ENCODE data around the gene C1QA. TPM values are rescaled to one million over a fixed set of nuclear protein-coding genes. Genes with fewer than 3 reads are reported as not detected.

Gene C1QA
- not detected for polyA plus RNA-seq (ENCODE audit: low read depth in 6 of 6)

DNA sequence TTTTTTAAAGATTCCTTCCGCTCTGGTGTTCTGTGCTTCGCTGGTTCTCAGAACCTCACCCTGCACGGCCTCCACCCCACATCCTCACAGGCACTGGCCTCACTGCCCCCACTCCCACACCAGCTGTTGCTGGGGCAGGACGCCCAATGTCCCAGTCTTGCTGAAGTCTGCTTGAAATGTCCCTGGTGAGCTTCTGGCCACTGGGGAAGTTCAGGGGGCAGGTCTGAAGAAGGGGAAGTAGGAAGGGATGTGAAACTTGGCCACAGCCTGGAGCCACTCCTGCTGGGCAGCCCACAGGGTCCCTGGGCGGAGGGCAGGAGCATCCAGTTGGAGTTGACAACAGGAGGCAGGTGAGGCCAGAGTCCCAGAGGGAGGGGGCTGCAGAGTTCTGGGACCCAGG is at the start of gene C1QA:
C1QA (plus strand) TSS at position 276 of the 400 bp plus-strand sequence. CDS start 989 bp downstream, outside the sequence.
- Mint-ChIP-seq H3K9me3 (peaks cover 0 to 1% (median 0%) of the 10 kb centered on the region in 7 donors), H3K4me3 (no peak within 1 kb of the TSS), H3K27me3 (peaks cover 26 to 33% (median 29%) of the 10 kb centered on the region in 3 donors), H3K36me3 (no peaks in the 10 kb centered on the region), H3K4me1 (no peaks in the 10 kb centered on the region), H3K27ac (no peak within 1 kb of the TSS)
- ATAC-seq (ENCODE audit: low read depth in 2 of 2), result no peak
- no peak for DNase-seq

- peaks cover 4 to 46% (median 27%) of the 10 kb centered on the region in 3 donors for H3K27me3 Mint-ChIP-seq
- ATAC-seq (ENCODE audit: low read depth in 2 of 2) (no peak), DNase-seq (no peak)
- peak overlapping the region in 1 of 6 donors; percentile 78 for H3K27ac Mint-ChIP-seq
- H3K9me3 Mint-ChIP-seq, result no peaks in the 10 kb centered on the region
- H3K4me3 Mint-ChIP-seq, result no peak overlapping the region
- H3K4me1 Mint-ChIP-seq, result no peaks in the 10 kb centered on the region
- no peaks in the 10 kb centered on the region for H3K36me3 Mint-ChIP-seq
Observed at GRCh38 chr1:22587247-22587646, 49.2 kb upstream of the C1QA start.

DNA sequence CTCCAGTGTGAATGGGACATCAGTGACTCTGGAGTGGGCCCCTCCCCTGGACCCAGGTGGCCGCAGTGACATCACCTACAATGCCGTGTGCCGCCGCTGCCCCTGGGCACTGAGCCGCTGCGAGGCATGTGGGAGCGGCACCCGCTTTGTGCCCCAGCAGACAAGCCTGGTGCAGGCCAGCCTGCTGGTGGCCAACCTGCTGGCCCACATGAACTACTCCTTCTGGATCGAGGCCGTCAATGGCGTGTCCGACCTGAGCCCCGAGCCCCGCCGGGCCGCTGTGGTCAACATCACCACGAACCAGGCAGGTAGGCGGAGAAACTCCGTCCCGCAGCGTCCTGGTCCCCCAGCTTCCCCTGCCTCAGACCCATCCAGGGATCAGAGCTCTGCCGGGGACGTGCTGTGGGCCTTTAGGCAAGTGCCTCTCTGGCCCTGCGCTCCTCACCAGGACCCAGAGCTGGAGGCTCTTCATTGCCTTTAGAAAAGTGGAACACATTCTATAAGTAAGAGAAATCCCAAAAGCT is 47.5 kb upstream of the C1QA start:
- Mint-ChIP-seq H3K4me1 (no peaks in the 10 kb centered on the region), H3K27me3 (peaks cover 4 to 57% (median 37%) of the 10 kb centered on the region in 3 donors), H3K27ac (no peak overlapping the region), H3K36me3 (no peaks in the 10 kb centered on the region), H3K4me3 (no peak overlapping the region), H3K9me3 (no peaks in the 10 kb centered on the region)
- no peak for DNase-seq
- no peak for ATAC-seq (ENCODE audit: low read depth in 2 of 2)

- DNase-seq, result no peak
- Mint-ChIP-seq H3K27ac (no peak overlapping the region), H3K27me3 (peaks cover 8 to 61% (median 51%) of the 10 kb centered on the region in 3 donors), H3K4me1 (no peaks in the 10 kb centered on the region), H3K4me3 (no peak overlapping the region), H3K9me3 (no peaks in the 10 kb centered on the region), H3K36me3 (no peaks in the 10 kb centered on the region)
- ATAC-seq (ENCODE audit: low read depth in 2 of 2), result no peak
Observed at GRCh38 chr1:22591576-22591975, 44.9 kb upstream of the C1QA start.

- Mint-ChIP-seq H3K4me1 (no peaks in the 10 kb centered on the region), H3K9me3 (no peaks in the 10 kb centered on the region), H3K27ac (no peak overlapping the region), H3K4me3 (peak overlapping the region in 1 of 8 donors; percentile 47), H3K36me3 (no peaks in the 10 kb centered on the region), H3K27me3 (peaks cover 6 to 58% (median 55%) of the 10 kb centered on the region in 3 donors)
- DNase-seq, result no peak
- ATAC-seq (ENCODE audit: low read depth in 2 of 2), result no peak
Observed at GRCh38 chr1:22592051-22592450, 44.4 kb upstream of the C1QA start.

GRCh38 chr1:22592919-22593790 is 43.3 kb upstream of the C1QA start:
- H3K9me3 Mint-ChIP-seq, result no peaks in the 10 kb centered on the region
- no peak overlapping the region for H3K4me3 Mint-ChIP-seq
- no peak for DNase-seq
- ATAC-seq (ENCODE audit: low read depth in 2 of 2), result no peak
- peaks cover 4 to 57% (median 52%) of the 10 kb centered on the region in 3 donors for H3K27me3 Mint-ChIP-seq
- no peaks in the 10 kb centered on the region for H3K36me3 Mint-ChIP-seq
- no peak overlapping the region for H3K27ac Mint-ChIP-seq
- no peaks in the 10 kb centered on the region for H3K4me1 Mint-ChIP-seq

GRCh38 chr1:22594396-22594795 is 42.0 kb upstream of the C1QA start:
- DNase-seq, result no peak
- H3K4me3 Mint-ChIP-seq, result no peak overlapping the region
- H3K9me3 Mint-ChIP-seq, result no peaks in the 10 kb centered on the region
- H3K27me3 Mint-ChIP-seq, result peaks cover 7 to 57% (median 52%) of the 10 kb centered on the region in 3 donors
- H3K4me1 Mint-ChIP-seq, result no peaks in the 10 kb centered on the region
- ATAC-seq (ENCODE audit: low read depth in 2 of 2), result no peak
- H3K36me3 Mint-ChIP-seq, result no peaks in the 10 kb centered on the region
- H3K27ac Mint-ChIP-seq, result no peak overlapping the region

- no peaks in the 10 kb centered on the region for H3K9me3 Mint-ChIP-seq
- no peaks in the 10 kb centered on the region for H3K36me3 Mint-ChIP-seq
- ATAC-seq (ENCODE audit: low read depth in 2 of 2), result no peak
- H3K27ac Mint-ChIP-seq, result no peak overlapping the region
- H3K4me3 Mint-ChIP-seq, result no peak overlapping the region
- peaks cover 7 to 52% (median 48%) of the 10 kb centered on the region in 3 donors for H3K27me3 Mint-ChIP-seq
- DNase-seq, result no peak
- H3K4me1 Mint-ChIP-seq, result no peaks in the 10 kb centered on the region
Observed at GRCh38 chr1:22595108-22595507, 41.3 kb upstream of the C1QA start.

DNA sequence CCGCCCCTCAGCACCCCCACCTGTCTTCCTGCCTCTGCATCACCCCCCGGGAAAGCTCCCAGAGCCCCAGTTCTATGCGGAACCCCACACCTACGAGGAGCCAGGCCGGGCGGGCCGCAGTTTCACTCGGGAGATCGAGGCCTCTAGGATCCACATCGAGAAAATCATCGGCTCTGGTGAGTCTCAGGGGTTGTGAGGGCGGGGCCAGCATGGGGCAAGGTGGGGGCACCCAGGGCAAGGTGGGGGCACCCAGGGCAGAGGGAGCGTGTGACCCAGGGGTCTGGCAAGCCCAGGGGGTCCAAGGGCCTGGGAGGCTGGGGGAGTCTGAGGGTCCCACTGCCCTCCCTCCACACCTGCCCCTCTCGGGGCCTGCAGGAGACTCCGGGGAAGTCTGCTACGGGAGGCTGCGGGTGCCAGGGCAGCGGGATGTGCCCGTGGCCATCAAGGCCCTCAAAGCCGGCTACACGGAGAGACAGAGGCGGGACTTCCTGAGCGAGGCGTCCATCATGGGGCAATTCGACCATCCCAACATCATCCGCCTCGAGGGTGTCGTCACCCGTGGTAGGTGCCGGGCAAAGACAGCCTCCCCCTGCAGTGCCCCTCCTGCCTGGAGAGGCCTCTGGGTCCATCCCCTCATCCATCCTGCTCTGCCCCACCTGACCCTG is 39.0 kb upstream of the C1QA start:
- Mint-ChIP-seq H3K4me1 (no peaks in the 10 kb centered on the region), H3K4me3 (no peak overlapping the region), H3K27ac (peak overlapping the region in 1 of 6 donors; percentile 53), H3K36me3 (no peaks in the 10 kb centered on the region), H3K9me3 (no peaks in the 10 kb centered on the region), H3K27me3 (peaks cover 7 to 29% (median 25%) of the 10 kb centered on the region in 3 donors)
- no peak for DNase-seq
- ATAC-seq (ENCODE audit: low read depth in 2 of 2), result no peak

- Mint-ChIP-seq H3K4me3 (no peak overlapping the region), H3K27ac (no peak overlapping the region), H3K4me1 (no peaks in the 10 kb centered on the region), H3K27me3 (peaks cover 7 to 27% (median 25%) of the 10 kb centered on the region in 3 donors), H3K9me3 (no peaks in the 10 kb centered on the region), H3K36me3 (no peaks in the 10 kb centered on the region)
- no peak for DNase-seq
- ATAC-seq (ENCODE audit: low read depth in 2 of 2), result no peak
Observed at GRCh38 chr1:22597996-22598395, 38.4 kb upstream of the C1QA start.

- Mint-ChIP-seq H3K36me3 (no peaks in the 10 kb centered on the region), H3K4me1 (no peaks in the 10 kb centered on the region)
- no peak for ATAC-seq (ENCODE audit: low read depth in 2 of 2)
Observed at GRCh38 chr1:22598736-22599135, 37.7 kb upstream of the C1QA start.

GRCh38 chr1:22600071-22600816 is 36.2 kb upstream of the C1QA start:
- H3K4me1 Mint-ChIP-seq, result no peaks in the 10 kb centered on the region
- H3K27me3 Mint-ChIP-seq, result peaks cover 25 to 44% (median 37%) of the 10 kb centered on the region in 3 donors
- ATAC-seq (ENCODE audit: low read depth in 2 of 2) (no peak), DNase-seq (no peak)
- no peak overlapping the region for H3K27ac Mint-ChIP-seq
- H3K9me3 Mint-ChIP-seq, result no peaks in the 10 kb centered on the region
- no peak overlapping the region for H3K4me3 Mint-ChIP-seq
- H3K36me3 Mint-ChIP-seq, result no peaks in the 10 kb centered on the region

More at GRCh38 chr1:22598736-22599135, 37.7 kb upstream of the C1QA start:
- no peak for DNase-seq
- Mint-ChIP-seq H3K27me3 (peaks cover 12 to 32% (median 29%) of the 10 kb centered on the region in 3 donors), H3K4me3 (no peak overlapping the region), H3K27ac (no peak overlapping the region), H3K9me3 (no peaks in the 10 kb centered on the region)

Measured in naive B cell (primary cell).